Adipocyte (in vitro differentiated cells): Measurements from ENCODE around the gene RIN3.

ENCODE experiments used
- DNase-seq: peaks from one replicate; pipeline ENCODE4 v3.0.0-alpha.2; 2015; ENCODE audit warnings: low read depth
- H3K27me3 ChIP-seq: replicated peaks from 2 replicates; pipeline ENCODE4 v1.7.0; 2013; ENCODE audit warnings: mild to moderate bottlenecking, low read length, moderate library complexity; ENCODE audit not compliant: control insufficient read depth, insufficient read depth
- H3K36me3 ChIP-seq: 2 replicates; pipeline ENCODE4 v1.7.0; 2013; ENCODE audit warnings: low read length, mild to moderate bottlenecking, moderate library complexity; ENCODE audit not compliant: control insufficient read depth, insufficient read depth, severe bottlenecking
- H3K4me1 ChIP-seq: 2 replicates; pipeline ENCODE4 v1.7.0; 2013; ENCODE audit warnings: mild to moderate bottlenecking, low read length, moderate library complexity; ENCODE audit not compliant: control insufficient read depth, insufficient read depth
- H3K4me3 ChIP-seq: 2 replicates; pipeline ENCODE4 v1.7.0; 2013; ENCODE audit warnings: mild to moderate bottlenecking, low read length, moderate library complexity
- H3K9ac ChIP-seq: 2 replicates; pipeline ENCODE4 v1.7.0; 2013; ENCODE audit warnings: mild to moderate bottlenecking, low read length, moderate library complexity
- H3K9me3 ChIP-seq: 2 replicates; pipeline ENCODE4 v1.7.0; 2013; ENCODE audit warnings: mild to moderate bottlenecking, low read length, moderate library complexity; ENCODE audit not compliant: control insufficient read depth

Gene RIN3

DNA sequence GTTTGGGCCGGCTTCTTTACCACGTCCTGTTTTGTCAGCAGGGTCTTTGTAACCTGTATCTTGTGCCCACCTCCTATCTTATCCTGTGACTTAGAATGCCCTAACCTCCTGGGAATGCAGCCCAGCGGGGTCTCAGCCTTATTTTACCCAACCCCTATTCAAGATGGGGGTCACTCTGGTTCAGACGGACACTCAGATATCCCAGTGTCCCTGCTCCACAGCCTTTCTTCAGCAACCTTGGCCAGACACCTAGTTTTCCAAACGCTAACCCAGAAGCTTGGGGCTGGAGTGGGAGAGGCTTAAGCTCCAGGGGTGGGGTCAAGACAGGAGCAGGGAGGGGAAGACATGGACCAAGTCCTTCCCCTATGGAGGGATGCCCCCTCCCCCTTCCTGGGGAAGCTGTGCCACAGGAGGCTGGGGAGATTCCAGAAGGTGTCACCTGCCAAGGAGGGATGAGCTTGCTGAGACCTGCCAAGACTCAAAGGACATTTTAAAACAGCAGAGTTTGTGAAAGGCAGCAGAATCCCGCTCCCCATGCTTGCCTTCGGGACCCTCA is 62.2 kb downstream of the RIN3 start:
- Histone ChIP-seq H3K4me3 (no peak overlapping the region), H3K4me1 (peaks cover 2% of the 10 kb centered on the region), H3K9ac (no peak overlapping the region), H3K27me3 (no peaks in the 10 kb centered on the region), H3K9me3 (no peaks in the 10 kb centered on the region), H3K36me3 (peaks cover 12% of the 10 kb centered on the region)
- DNase-seq: no peak

DNA sequence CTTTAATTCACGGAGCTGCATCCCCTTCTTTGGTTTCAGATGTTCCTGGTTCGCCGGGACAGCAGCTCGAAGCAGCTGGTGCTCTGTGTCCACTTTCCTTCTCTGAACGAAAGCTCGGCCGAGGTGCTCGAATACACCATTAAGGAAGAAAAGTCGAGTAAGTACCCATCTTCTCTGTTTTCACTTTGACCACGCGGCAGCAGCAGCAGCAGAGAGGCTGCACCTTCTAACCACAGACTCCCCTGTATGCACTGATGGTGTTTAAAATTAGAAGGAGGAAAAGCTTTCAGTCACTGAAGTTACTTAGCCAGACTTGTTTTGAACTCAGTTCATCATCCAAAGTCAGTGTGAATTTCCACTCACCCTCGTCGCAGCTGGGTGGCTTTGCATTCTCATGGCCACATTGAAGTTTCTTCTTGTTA is 63.8 kb downstream of the RIN3 start:
- H3K9ac ChIP-seq: no peak overlapping the region
- DNase-seq: no peak
- no peaks in the 10 kb centered on the region for H3K4me1 ChIP-seq
- no peaks in the 10 kb centered on the region for H3K27me3 ChIP-seq
- H3K36me3 ChIP-seq: peaks cover 15% of the 10 kb centered on the region
- no peak overlapping the region for H3K4me3 ChIP-seq
- no peaks in the 10 kb centered on the region for H3K9me3 ChIP-seq

DNA sequence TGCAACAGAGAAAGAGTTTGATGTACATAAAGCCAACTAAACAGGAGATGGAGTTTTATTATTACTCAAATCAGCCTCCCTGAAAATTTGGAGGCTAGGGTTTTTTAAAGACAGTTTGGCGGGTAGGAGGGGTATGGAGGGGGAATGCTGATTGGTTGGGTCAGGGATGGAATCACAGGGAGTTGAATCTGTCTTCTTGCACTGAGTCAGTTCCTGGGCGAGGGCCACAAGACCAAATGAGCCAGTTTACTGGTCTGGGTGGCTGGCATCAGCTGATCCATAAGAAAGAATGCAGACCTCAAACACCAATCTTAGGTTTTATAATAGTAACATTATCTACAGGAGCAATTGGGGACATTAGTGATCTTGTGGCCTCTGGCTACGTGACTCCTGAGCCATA is 64.9 kb downstream of the RIN3 start:
- no peak overlapping the region for H3K4me3 ChIP-seq
- no peaks in the 10 kb centered on the region for H3K9me3 ChIP-seq
- peaks cover 15% of the 10 kb centered on the region for H3K36me3 ChIP-seq
- H3K9ac ChIP-seq: no peak overlapping the region
- DNase-seq: no peak
- no peaks in the 10 kb centered on the region for H3K27me3 ChIP-seq
- no peaks in the 10 kb centered on the region for H3K4me1 ChIP-seq

DNA sequence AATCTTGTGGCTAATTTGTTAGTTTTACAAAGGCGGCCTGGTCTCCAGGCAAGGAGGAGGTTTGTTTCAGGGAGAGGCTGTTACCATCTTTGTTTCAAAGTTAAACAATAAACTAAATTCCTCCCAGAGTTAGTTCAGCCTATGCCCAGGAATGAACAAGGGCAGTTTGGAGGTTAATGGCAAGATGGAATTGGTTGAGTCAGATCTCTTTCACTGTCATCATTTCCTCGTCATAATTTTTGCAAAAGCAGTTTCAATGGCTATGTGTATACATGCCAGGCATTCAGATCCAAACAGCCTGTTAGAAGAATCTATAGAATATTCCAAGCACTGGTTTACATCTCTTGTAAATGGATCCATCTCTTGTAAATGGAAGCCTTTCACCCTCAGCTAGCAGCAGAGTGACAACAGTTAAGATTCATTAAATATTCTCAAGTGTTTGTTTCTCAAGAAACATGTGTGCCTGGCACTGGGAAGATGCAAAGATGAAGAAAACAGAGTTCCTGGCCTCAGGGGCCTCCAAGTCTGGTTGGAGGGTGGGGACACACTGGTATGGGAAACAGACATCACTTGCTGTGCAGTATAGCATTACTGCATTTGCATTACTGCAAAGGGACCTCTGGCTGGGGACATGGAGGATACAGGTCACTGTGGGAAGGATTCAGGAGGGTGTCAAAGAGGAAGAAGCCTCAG is 65.8 kb downstream of the RIN3 start:
- DNase-seq: peak; percentile 6
- Histone ChIP-seq H3K27me3 (no peaks in the 10 kb centered on the region), H3K4me3 (no peak overlapping the region), H3K9me3 (no peaks in the 10 kb centered on the region), H3K9ac (no peak overlapping the region), H3K36me3 (peaks cover 15% of the 10 kb centered on the region), H3K4me1 (no peaks in the 10 kb centered on the region)

DNA sequence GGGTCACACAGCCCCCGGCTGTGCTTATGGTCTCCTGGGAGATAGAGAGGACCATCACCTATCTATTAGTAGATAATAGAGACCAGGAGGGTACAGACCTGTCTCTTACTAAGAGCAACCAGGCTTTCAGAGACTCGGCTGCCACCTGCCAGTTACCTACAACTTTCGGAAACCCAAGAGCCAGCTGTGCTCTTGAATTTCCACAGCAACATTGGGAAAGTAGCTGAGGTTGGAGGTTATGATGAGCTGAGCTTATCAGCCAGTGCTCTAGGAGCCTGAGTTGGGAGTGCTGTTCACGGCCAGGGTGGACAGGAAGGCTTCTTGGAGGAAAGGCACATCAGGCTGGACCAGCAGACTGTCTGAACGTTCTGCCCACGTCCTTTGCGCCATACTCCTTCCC is 67.6 kb downstream of the RIN3 start:
- Histone ChIP-seq H3K4me3 (no peak overlapping the region), H3K27me3 (no peaks in the 10 kb centered on the region), H3K9me3 (no peaks in the 10 kb centered on the region), H3K9ac (no peak overlapping the region), H3K36me3 (peaks cover 15% of the 10 kb centered on the region), H3K4me1 (peaks cover 11% of the 10 kb centered on the region)
- no peak for DNase-seq

DNA sequence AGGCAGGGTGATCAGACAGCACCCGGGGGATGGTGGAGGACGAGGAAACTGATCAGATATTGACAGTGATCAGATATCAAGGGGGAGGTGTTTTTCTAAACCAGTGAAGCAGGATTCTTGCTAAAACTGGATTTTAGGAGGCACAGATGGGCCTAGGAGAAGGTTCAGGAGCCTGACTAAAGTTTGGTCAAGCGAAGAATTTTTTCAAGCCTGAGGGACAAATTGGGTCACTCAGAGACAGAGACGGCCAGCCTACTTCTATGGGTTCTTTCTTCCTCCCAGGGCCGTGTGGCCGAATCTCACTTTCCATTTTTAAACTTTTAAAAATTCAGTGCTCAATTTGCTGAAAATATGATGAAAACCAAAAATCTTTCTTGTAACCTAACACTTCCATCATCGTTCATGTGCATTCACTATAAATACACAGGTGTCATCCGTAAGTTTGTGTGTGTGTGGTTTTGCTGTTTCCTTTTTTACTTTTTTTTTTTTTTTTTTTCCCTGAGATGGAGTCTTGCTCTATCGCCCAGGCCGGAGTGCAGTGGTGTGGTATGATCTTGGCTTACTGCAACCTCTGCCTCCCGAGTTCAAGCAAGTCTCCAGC is 68.5 kb downstream of the RIN3 start:
- Histone ChIP-seq H3K9me3 (no peaks in the 10 kb centered on the region), H3K36me3 (peaks cover 15% of the 10 kb centered on the region), H3K27me3 (no peaks in the 10 kb centered on the region), H3K9ac (no peak overlapping the region), H3K4me1 (peaks cover 17% of the 10 kb centered on the region), H3K4me3 (no peak overlapping the region)
- no peak for DNase-seq

DNA sequence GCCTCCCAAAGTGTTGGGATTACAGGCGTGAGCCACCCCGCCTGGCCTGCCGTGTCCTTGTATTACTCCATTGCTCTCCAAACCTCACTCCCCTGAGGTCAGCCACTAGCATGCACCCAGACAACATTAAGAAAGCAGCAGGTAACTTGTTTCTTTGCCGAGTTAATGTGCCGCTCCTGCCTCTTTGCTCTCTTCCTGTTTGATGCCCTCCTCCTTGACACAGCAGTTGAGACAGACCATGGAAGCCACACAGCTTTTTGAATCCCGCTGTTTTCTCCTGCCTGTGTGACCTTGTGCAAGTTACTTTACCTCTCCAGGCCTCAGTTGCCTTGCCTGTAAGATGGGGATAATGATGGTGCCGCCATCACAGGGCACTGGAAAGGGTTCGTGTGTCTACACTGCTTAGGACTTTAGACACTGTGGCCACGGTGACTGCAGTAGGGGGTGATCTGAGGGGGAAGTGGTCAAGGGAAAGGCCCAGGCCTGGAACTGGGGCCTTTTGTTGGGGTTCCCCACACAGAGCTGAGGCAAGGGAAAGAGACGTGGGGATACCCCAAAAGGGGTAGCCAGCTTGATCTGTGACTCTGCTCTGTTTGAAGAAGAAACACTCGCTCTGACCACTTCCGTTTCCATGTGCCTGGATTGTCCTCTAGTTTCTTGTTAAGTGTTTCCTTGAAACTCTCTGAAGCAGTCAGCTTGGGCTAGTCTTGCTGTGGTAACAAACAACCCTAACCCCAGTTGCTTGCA is 69.3 kb downstream of the RIN3 start:
- H3K36me3 ChIP-seq: peaks cover 9% of the 10 kb centered on the region

DNA sequence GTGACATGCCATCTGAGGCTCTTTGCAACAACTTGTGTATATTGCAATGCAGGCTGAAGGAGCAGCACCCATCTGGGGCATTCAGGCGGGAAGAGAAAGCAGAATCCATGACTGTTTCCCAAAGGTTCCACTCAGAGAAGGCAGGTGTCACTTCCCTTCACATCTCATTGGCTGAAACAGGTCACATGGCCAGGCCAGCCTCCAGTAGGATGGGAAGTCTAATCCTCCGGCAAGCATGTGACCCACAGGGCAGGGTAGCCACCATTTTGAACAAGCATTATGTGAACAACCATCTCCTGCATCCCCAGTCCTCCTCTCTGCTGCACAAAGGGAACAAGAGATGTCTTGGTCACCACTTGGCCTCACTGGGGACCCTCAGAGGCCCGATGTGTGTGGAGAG is 70.6 kb downstream of the RIN3 start:
- Histone ChIP-seq H3K9ac (no peak overlapping the region), H3K27me3 (no peaks in the 10 kb centered on the region), H3K4me1 (peaks cover 19% of the 10 kb centered on the region), H3K9me3 (no peaks in the 10 kb centered on the region), H3K36me3 (peaks cover 8% of the 10 kb centered on the region), H3K4me3 (no peak overlapping the region)
- DNase-seq: no peak

More for the DNA sequence above, 69.3 kb downstream of the RIN3 start:
- DNase-seq: no peak
- Histone ChIP-seq H3K4me3 (no peak overlapping the region), H3K4me1 (peaks cover 19% of the 10 kb centered on the region), H3K27me3 (no peaks in the 10 kb centered on the region), H3K9me3 (no peaks in the 10 kb centered on the region), H3K9ac (no peak overlapping the region)

DNA sequence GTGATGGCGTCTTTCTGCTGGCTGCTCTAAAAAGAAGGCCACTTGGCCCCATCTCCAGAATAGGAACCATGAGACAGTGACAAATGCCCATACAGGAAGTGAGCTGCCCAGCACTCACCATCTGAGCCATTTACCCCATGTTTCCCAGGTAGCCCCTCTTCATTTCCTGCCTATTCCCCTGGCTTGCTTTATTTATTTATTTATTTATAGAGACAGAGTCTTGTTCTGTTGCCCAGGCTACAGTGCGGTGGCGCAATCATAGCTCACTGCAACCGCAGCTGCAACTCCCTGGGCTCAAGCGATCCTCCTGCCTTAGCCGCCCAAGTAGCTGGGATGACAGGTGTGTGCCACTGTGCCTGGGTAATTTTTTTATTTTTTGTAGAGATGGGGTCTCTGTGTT is 71.2 kb downstream of the RIN3 start:
- H3K36me3 ChIP-seq: peaks cover 3% of the 10 kb centered on the region
- no peaks in the 10 kb centered on the region for H3K9me3 ChIP-seq
- no peak for DNase-seq
- H3K27me3 ChIP-seq: no peaks in the 10 kb centered on the region
- no peak overlapping the region for H3K4me3 ChIP-seq
- H3K9ac ChIP-seq: no peak overlapping the region
- H3K4me1 ChIP-seq: peaks cover 19% of the 10 kb centered on the region

DNA sequence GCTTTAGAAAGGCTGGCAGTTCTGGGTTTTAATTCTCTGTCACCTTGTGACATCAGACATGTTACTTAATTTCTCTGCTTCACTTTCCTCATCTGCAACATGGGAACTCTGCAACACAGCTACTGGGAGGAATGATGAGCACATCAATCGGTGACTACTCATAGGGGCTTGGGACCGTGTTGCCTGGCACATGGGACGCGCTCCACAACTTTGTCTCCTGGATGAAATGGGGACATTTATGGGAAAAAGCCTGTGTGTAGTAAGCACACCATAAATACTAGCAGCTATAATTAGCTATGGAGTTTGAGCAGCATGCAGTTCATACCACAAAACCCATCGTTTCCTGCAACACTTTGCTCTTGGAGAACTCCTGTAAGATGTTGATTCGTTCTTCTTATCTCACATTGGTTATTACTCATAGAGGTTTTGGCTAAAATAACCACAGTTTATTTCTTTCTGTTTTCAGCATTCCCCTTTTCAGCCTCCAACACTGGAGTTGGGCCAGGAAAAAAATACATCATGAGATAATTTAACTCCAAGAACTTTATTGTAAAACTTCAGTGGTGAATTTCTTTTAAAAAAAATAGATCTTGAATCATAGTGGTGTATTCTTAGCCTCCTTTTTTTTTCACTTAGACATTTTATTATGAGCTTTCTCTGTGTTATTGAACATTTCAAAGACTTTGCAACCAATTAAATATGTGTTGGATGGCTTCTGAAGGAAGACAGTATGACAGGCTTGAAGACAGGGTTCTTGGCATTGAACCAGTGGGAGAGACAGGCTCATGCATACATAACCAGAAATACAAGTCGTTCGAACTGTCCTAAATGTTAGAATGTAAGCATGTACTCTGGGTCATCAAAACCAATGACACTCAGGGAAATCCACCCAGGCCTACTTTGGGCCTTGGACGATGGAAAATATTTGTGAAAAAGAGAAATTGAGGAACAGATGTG is 72.7 kb downstream of the RIN3 start:
- Histone ChIP-seq H3K4me1 (peaks cover 19% of the 10 kb centered on the region), H3K36me3 (peaks cover 3% of the 10 kb centered on the region), H3K9ac (peak overlapping the region; percentile 32), H3K4me3 (no peak overlapping the region), H3K9me3 (no peaks in the 10 kb centered on the region), H3K27me3 (no peaks in the 10 kb centered on the region)
- DNase-seq: peak; percentile 86
